Activated CD8-positive, alpha-beta memory T cell treated with anti-CD3 and anti-CD28 coated beads, Interleukin-2, amount 50 U/mL, for 24 hours (primary cell): ENCODE results near the gene TMEM86B.
"Not testable (repeated sequence)": the region's sequence is repeated elsewhere in the genome, so short reads cannot be mapped to it uniquely, and the experiment has no call there.

Experiments used
- DNase-seq: peaks from one replicate; pipeline ENCODE4 v3.0.0-alpha.2; 2020; ENCODE audit errors: extremely low read depth

The TMEM86B gene

GRCh38 chr19:55241935-55242464 is 13.4 kb upstream of the TMEM86B start:
- DNase-seq, result no peak

- DNase-seq, result no peak
These were observed 12.8 kb upstream of the TMEM86B start for GRCh38 chr19:55241143-55241934.

- DNase-seq, result no peak
These were observed 12.1 kb upstream of the TMEM86B start for GRCh38 chr19:55240713-55241020.

GRCh38 chr19:55239004-55239403 is 10.4 kb upstream of the TMEM86B start:
- no peak for DNase-seq

- no peak for DNase-seq
These were observed 9.5 kb upstream of the TMEM86B start for GRCh38 chr19:55238030-55238429.

GRCh38 chr19:55232986-55233385 is 4.4 kb upstream of the TMEM86B start:
- DNase-seq, result no peak

- DNase-seq, result no peak
These were observed 3.7 kb upstream of the TMEM86B start for GRCh38 chr19:55232286-55232602.

GRCh38 chr19:55231391-55232285 is 3.1 kb upstream of the TMEM86B start:
- no peak for DNase-seq

GRCh38 chr19:55230780-55231179 is 2.2 kb upstream of the TMEM86B start:
- DNase-seq, result no peak

GRCh38 chr19:55230329-55230728 is 1.8 kb upstream of the TMEM86B start:
- no peak for DNase-seq

- DNase-seq, result no peak
These were observed 1.2 kb upstream of the TMEM86B start for GRCh38 chr19:55229789-55230182.

GRCh38 chr19:55229145-55229788 is 704 bp upstream of the TMEM86B start:
- DNase-seq, result no peak

- DNase-seq, result no peak
These were observed 560 bp downstream of the TMEM86B start for GRCh38 chr19:55228015-55228391.

GRCh38 chr19:55227241-55228014 is 1.1 kb downstream of the TMEM86B start:
- no peak for DNase-seq

- DNase-seq, result no peak
These were observed 1.8 kb downstream of the TMEM86B start for GRCh38 chr19:55226788-55227187.

GRCh38 chr19:55226273-55226672 is 2.3 kb downstream of the TMEM86B start:
- DNase-seq, result no peak

GRCh38 chr19:55225415-55225958 is 3.1 kb downstream of the TMEM86B start:
- DNase-seq, result no peak

- not testable (repeated sequence) for DNase-seq
These were observed 3.7 kb downstream of the TMEM86B start for GRCh38 chr19:55224679-55225414.

GRCh38 chr19:55224038-55224665 is 4.4 kb downstream of the TMEM86B start:
- DNase-seq, result no peak
